Activated gamma-delta T cell treated with Interleukin-2 at 50 U/mL for 16 hours (primary cell): ENCODE results near the gene CMTM4.
"Not testable (repeated sequence)": the region's sequence is repeated elsewhere in the genome, so short reads cannot be mapped to it uniquely, and the experiment has no call there.

Source experiments
- DNase-seq: peaks from one replicate; pipeline ENCODE4 v3.0.0-alpha.2; 2020

The CMTM4 gene

GRCh38 chr16:66588981-66589713 lies 107.4 kb downstream of the CMTM4 start:
- DNase-seq = peak; percentile 71

GRCh38 chr16:66587881-66588600 lies 108.5 kb downstream of the CMTM4 start:
- DNase-seq = no peak

GRCh38 chr16:66585481-66586239 lies 110.9 kb downstream of the CMTM4 start:
- DNase-seq = no peak

- DNase-seq = no peak
These were observed 115.1 kb downstream of the CMTM4 start for GRCh38 chr16:66581246-66581952.

GRCh38 chr16:66580605-66581209 lies 115.8 kb downstream of the CMTM4 start:
- DNase-seq = no peak

- peak; percentile 17 for DNase-seq
These were observed 117.7 kb downstream of the CMTM4 start, which contains the start of gene CMTM2 for GRCh38 chr16:66578651-66579531. Gene CMTM2, plus strand, starts transcription at chr16:66579463. Its CDS starts 145 bp downstream, at chr16:66579608.

- no peak for DNase-seq
These were observed 120.2 kb downstream of the CMTM4 start for GRCh38 chr16:66576296-66576695.

- no peak for DNase-seq
These were observed 121.5 kb downstream of the CMTM4 start for GRCh38 chr16:66575060-66575459.

GRCh38 chr16:66574531-66574930 lies 122.0 kb downstream of the CMTM4 start:
- DNase-seq = no peak

GRCh38 chr16:66574081-66574480 lies 122.5 kb downstream of the CMTM4 start:
- DNase-seq = no peak

- no peak for DNase-seq
These were observed 124.2 kb downstream of the CMTM4 start for GRCh38 chr16:66572356-66572755.

GRCh38 chr16:66569827-66570405 lies 126.6 kb downstream of the CMTM4 start:
- DNase-seq = no peak

- DNase-seq = no peak
These were observed 127.4 kb downstream of the CMTM4 start for GRCh38 chr16:66569131-66569530.

- DNase-seq = no peak
These were observed 128.2 kb downstream of the CMTM4 start for GRCh38 chr16:66568355-66568754.

GRCh38 chr16:66567270-66567669 lies 129.3 kb downstream of the CMTM4 start:
- DNase-seq = not testable (repeated sequence)

- no peak for DNase-seq
These were observed 130.3 kb downstream of the CMTM4 start, which contains the start of gene CMTM1 for GRCh38 chr16:66566051-66566901. Gene CMTM1, plus strand, starts transcription at chr16:66566439. Its CDS starts 75 bp downstream, at chr16:66566514.
